Amniotic stem cell (primary cell): ENCODE measurements around the gene STX19.
A peak's percentile ranks its signal among the peaks of the same experiment; 100 is the strongest.
"Not testable (repeated sequence)": the region's sequence is repeated elsewhere in the genome, so short reads cannot be mapped to it uniquely, and the experiment has no call there.

Experiments
- DNase-seq: peaks from one replicate; lab custom pipeline; 2025; lab: John Stamatoyannopoulos, UW

The STX19 gene, protein sequence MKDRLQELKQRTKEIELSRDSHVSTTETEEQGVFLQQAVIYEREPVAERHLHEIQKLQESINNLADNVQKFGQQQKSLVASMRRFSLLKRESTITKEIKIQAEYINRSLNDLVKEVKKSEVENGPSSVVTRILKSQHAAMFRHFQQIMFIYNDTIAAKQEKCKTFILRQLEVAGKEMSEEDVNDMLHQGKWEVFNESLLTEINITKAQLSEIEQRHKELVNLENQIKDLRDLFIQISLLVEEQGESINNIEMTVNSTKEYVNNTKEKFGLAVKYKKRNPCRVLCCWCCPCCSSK

GRCh38 chr3:94028093-94028837 is at the start of gene STX19:
Gene STX19, minus strand, starts transcription at chr3:94028597. Its CDS starts 13,328 bp downstream, at chr3:94015269.
- no peak for DNase-seq

GRCh38 chr3:94076055-94076454 is 47.7 kb upstream of the STX19 start:
- DNase-seq: no peak

DNA sequence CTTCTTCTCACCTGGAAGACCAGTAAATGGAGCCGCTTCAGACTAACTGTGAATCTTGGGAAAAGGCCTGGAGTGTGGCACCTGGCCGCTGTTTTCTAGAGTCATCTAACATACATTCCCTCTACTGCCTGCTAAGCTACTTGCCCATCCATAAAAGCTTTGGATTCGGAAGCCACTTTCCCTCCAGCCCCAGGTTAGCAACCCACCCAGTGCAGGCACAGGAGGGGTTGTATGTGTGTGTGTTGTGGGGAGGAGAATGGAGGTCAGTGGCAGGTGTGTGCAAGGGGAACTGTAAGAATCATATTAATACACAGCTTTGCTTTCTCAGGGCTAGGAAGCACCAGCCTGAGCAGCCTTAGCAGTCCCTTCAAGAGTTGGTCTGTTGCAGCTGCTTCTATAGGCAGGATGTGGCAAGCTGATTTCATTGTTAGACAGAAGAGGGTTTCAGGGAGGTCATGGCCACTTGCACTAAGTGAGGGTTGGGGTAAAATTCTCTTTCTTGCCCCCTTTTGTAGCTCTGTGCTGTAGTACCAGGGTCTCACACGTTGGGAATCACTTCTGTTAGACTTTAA is 43.4 kb upstream of the STX19 start:
- no peak for DNase-seq

- DNase-seq: no peak
Measured at GRCh38 chr3:94070341-94070911, 42.0 kb upstream of the STX19 start.

DNA sequence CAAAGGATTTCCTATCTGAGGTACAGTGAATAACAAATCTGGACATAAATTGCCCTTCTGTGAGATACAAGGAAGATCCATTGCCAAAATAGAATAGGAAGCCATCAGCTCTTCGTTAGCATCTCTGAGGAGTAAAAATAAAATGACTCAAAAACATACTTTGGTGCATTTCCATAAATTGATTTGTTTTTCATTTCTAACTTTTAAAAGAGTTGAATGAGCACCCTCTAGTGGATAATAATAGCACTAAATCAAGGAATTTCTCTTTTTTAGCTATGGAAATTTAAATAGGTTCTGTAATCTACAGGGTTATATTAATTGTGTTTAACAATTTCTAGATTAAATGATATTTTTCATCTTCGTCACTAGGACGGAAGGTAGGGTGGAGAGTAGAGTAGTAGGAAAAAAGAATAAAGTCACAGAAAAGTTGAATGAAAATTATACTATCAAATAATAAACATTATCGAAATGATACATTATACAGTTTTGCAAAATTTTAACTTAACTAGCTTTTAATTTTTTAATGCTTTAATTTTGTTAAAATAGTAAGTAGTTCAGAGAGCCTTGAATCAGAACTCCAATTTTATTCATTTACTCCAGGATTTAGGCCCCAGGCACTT is 40.9 kb upstream of the STX19 start:
- no peak for DNase-seq

GRCh38 chr3:94066506-94067500 is 38.4 kb upstream of the STX19 start:
- DNase-seq: no peak

GRCh38 chr3:94065819-94066480 is 37.6 kb upstream of the STX19 start:
- no peak for DNase-seq

- no peak for DNase-seq
Measured at GRCh38 chr3:94065122-94065521, 36.7 kb upstream of the STX19 start.

DNA sequence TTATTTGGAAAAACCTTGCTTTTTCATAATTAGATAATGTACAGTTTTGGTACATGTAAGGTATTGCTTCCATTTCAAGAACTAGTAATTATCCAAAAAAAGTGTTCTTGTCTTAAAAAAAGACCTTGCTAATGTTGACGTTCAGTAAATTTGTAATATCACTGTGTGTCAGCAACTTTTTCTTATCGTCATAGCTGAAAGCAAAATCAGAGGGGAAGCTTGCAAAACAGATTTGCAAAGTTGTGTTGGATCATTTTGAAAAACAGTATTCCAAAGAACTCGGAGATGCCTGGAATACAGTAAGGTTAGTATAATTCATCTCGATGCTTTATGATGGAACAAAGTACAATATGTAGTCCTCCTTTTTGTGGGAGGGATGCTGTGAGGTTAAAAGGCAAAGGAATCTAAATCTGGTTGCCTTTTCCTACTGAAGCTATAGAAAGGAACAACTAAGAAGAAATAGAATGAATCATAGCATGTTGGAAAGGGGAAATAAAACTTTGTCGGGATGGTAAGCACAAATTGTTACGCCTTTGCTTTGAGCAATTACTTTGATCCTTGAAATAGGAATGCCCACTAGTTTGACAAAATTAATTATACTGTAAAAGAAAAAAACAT is 36.0 kb upstream of the STX19 start:
- DNase-seq: no peak

GRCh38 chr3:94063496-94064119 is 35.2 kb upstream of the STX19 start:
- no peak for DNase-seq

- DNase-seq: peak; percentile 95
Measured at GRCh38 chr3:94062513-94063404, 34.4 kb upstream of the STX19 start, which contains the start of the genes DHFR2 and NSUN3. Gene DHFR2, minus strand, starts transcription at chr3:94062916. Its CDS starts 1,405 bp downstream, at chr3:94061511. Gene NSUN3, plus strand, starts transcription at chr3:94063061. Its CDS starts 66 bp downstream, at chr3:94063127.

DNA sequence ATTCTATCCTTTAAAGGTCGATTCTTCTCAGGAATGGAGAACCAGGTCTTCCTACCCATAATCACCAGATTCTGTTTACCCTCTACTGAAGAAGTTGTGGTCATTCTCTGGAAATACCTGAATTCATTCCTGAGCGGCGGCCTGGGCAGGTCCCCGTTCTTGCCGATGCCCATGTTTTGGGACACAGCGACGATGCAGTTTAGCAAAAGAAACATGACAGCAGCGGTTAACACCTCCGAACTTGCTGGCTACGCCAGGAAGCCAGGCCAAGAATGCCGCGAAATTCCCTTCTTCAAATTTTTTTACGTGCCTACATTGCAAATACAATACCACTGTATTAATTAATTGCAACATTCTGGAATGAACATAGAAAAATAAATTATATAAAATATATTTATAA is 32.9 kb upstream of the STX19 start:
- no peak for DNase-seq

- no peak for DNase-seq
Measured at GRCh38 chr3:94050546-94050945, 22.1 kb upstream of the STX19 start.

GRCh38 chr3:94049267-94049666 is 20.9 kb upstream of the STX19 start:
- DNase-seq: no peak

DNA sequence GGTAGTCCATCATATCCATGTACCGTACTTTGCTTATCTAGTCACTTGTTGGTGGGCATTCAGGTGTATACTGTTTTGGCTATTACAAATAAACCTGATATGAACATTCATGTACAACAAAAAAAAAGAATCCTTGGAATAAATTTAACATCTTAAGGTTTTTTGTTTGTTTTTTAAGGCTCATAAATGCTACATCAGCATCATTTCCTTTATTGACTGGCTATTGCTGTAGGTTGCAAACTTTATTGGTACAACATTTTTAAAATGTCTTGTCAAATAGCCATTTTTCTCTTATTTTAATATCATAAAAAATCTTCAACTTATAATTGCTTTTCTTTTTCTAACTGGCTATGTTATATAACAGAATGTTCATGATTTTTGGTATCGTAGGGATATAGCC is 18.1 kb upstream of the STX19 start:
- DNase-seq: no peak

DNA sequence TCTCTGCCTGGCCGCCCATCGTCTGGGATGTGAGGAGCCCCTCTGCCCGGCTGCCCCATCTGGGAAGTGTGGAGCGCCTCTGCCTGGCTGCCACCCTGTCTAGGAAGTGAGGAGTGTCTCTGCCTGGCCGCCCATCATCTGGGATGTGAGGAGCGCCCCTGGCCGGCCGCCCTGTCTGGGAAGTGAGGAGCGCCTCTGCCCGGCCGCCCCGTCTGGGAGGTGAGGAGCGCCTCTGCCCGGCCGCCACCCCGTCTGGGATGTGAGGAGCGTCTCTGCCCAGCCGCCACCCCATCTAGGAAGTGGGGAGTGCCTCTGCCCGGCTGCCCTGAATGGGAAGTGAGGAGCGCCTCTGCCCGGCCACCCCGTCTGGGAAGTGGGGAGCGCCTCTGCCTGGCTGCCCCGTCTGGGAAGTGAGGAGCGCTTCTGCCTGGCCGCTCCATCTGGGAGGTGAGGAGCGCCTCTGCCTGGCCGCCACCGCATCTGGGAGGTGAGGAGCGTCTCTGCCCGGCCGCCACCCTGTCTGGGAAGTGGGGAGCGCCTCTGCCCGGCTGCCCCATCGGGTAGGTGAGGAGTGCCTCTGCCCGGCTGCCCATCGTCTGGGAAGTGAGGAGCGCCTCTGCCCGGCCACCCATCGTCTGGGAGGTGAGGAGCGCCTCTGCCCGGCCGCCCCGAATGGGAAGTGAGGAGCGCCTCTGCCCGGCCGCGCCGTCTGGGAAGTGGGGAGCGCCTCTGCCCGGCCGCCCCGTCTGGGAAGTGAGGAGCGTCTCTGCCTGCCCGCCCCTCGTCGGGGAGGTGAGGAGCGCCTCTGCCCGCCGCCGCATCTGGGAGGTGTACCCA is 15.9 kb upstream of the STX19 start:
- not testable (repeated sequence) for DNase-seq

DNA sequence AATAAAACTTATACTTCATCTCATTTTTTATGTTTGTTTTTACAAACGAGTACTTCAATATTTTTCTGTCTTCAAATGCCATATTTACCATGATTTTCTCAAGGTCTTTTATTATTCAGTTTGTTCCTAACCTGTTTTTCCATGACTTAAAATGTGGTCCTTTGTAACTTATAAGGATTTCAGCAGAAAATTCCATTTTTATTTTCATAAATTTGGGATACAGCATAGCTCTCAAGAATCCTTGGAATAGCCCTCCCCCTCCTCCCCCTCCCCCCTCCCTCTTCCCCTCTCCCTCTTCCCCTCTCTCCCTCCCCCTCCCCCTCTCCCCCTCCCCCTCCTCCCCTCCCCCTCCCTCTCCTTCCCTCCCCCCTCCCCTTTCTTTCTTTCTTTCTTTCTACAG is 14.9 kb upstream of the STX19 start:
- DNase-seq: no peak
